Esophagus muscularis mucosa (tissue), 4 donors: ENCODE results near the gene L3MBTL4. TPM values are rescaled to one million over a fixed set of nuclear protein-coding genes. Genes with fewer than 3 reads are reported as not detected.

Source experiments
- DNase-seq: peaks from one replicate; pipeline ENCODE4 v3.0.0-alpha.2; 2017; ENCODE audit errors: extremely low spot score
- H3K27ac ChIP-seq, 4 donors: fragments of 200-600 bp; sonication (generic); replicated peaks in 1 of 4; 1 replicate in 3 of 4; 2 replicates in 1 of 4; pipeline ENCODE4 v1.5.1; 2016 to 2019; ENCODE audit warnings: mild to moderate bottlenecking in 1 of 4
- H3K27me3 ChIP-seq, 4 donors: fragments of 200-600 bp; sonication (generic); one replicate each; pipeline versions ENCODE4 v1.5.1 to v1.6.0; 2016 to 2019
- H3K36me3 ChIP-seq, 4 donors: fragments of 200-600 bp; sonication (generic); one replicate each; pipeline ENCODE4 v1.5.1; 2016 to 2019
- H3K4me1 ChIP-seq, 4 donors: fragments of 200-600 bp; sonication (generic); one replicate each; pipeline ENCODE4 v1.5.1; 2016 to 2019
- H3K4me3 ChIP-seq, 4 donors: fragments of 200-600 bp; sonication (generic); 1 replicate in 2 of 4; 2 replicates in 2 of 4; pipeline ENCODE4 v1.5.1; 2016 to 2019; ENCODE audit warnings: mild to moderate bottlenecking in 4 of 4, moderate library complexity in 1 of 4
- H3K9me3 ChIP-seq, 4 donors: fragments of 200-600 bp; sonication (generic); 1 replicate in 3 of 4; 2 replicates in 1 of 4; pipeline ENCODE4 v1.5.1; 2016 to 2019
- EP300 ChIP-seq: sonication (generic); formaldehyde crosslinking; IDR thresholded peaks from one replicate; pipeline ENCODE4 v1.6.1; 2017; ENCODE audit warnings: antibody characterized with exemption
- POLR2A ChIP-seq: fragments of 450-650 bp; IDR thresholded peaks from one replicate; pipeline ENCODE4 v1.6.1; 2017; ENCODE audit warnings: antibody characterized with exemption, moderate library complexity, mild to moderate bottlenecking, low read depth
- POLR2AphosphoS5 ChIP-seq, 2 donors: sonication (generic); formaldehyde crosslinking; IDR thresholded peaks; one replicate each; pipeline ENCODE4 v1.6.1; 2017; ENCODE audit warnings: antibody characterized with exemption in 2 of 2
- WGBS: methylation state at CpG from one replicate; pipeline ENCODE4 v1.1.5; 2018; 5-methylcytosine and 5-hydroxymethylcytosine counted together
- intact Hi-C: fragments of 100-400 bp; cut with DNase I; formaldehyde crosslinking; loops from one replicate; pipeline ENCODE4 v1.15.1; 2023
- total RNA-seq, 4 donors: library from RNA; depleted of rRNA; stranded (reverse); fragments of >200 nt; gene quantifications; one replicate each; pipeline versions ENCODE4 v1.1.0 to v1.2.1, GENCODE V29; 2016
- TF ChIP-seq, protein P1 (sequence below), 3 experiments: fragments of 200-600 bp in 2 of 3; fragments of 450-650 bp in 1 of 3; sonication (generic) in 2 of 3; IDR thresholded peaks; one replicate each; pipeline ENCODE4 v1.5.1; 2017 to 2019; ENCODE audit warnings: antibody characterized with exemption in 3 of 3, mild to moderate bottlenecking in 2 of 3, moderate library complexity in 1 of 3

L3MBTL4 gene
- total RNA-seq, 4 donors from 2014 or later: 1.0 to 2.9 (median 1.6) TPM

DNA sequence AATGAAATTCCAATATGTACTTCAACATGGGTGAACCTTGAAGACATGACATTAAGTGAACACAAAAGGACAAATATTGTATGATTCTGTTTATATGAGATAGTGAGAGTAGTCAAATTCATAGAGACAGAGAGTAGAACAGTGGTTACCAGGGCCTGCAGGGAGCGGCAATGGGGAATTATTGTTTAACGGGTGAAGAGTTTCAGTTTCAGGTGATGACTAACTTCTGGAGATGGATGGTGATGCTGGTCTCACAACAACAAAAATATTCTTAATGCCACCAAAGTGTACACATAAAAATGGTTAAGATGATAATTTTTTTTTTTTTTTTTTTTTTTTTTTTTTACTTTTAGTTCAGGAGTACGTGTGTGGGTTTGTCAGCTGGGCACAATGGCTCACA is 410.0 kb downstream of the L3MBTL4 start:
- Histone ChIP-seq H3K9me3 (peaks cover 0 to 6% (median 3%) of the 10 kb centered on the region in 4 donors), H3K4me1 (no peaks in the 10 kb centered on the region), H3K4me3 (no peak overlapping the region), H3K36me3 (no peaks in the 10 kb centered on the region), H3K27ac (no peak overlapping the region), H3K27me3 (no peaks in the 10 kb centered on the region)
- DNase-seq: no peak
- intact Hi-C loops: no loop called here
- 81% methylated on average over 3 of the region's 3 CpGs for WGBS
- no peak for TF ChIP-seq POLR2AphosphoS5 (IDR thresholded peaks at IDR 0.05)
- TF ChIP-seq EP300: no peak
- TF ChIP-seq, protein P1, sequence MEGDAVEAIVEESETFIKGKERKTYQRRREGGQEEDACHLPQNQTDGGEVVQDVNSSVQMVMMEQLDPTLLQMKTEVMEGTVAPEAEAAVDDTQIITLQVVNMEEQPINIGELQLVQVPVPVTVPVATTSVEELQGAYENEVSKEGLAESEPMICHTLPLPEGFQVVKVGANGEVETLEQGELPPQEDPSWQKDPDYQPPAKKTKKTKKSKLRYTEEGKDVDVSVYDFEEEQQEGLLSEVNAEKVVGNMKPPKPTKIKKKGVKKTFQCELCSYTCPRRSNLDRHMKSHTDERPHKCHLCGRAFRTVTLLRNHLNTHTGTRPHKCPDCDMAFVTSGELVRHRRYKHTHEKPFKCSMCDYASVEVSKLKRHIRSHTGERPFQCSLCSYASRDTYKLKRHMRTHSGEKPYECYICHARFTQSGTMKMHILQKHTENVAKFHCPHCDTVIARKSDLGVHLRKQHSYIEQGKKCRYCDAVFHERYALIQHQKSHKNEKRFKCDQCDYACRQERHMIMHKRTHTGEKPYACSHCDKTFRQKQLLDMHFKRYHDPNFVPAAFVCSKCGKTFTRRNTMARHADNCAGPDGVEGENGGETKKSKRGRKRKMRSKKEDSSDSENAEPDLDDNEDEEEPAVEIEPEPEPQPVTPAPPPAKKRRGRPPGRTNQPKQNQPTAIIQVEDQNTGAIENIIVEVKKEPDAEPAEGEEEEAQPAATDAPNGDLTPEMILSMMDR (IDR thresholded peaks at IDR 0.05): no peak
- TF ChIP-seq POLR2A: no peak

DNA sequence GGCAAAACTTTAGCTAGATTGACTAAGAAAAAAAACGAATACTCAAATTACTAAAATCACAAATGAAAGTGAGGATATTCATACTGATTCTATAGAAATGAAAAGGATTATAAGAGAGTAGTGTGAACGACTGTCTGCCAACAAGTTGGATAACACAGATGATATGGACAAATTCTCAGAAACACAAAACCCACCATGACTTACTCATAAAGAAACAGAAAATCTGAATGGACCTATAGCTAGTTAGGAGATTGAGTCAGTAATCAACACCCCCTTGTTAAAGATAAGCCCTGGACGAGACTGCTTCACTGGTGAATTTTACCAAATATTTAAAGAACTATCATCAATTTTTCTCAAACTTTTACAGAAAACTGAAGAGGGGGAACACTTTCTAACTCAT is 410.6 kb downstream of the L3MBTL4 start:
- no peaks in the 10 kb centered on the region for H3K27me3 ChIP-seq
- DNase-seq: no peak
- no peak overlapping the region for H3K27ac ChIP-seq
- TF ChIP-seq EP300 (no peak), POLR2A (no peak), POLR2AphosphoS5 (IDR thresholded peaks at IDR 0.05) (no peak)
- TF ChIP-seq, protein P1 (IDR thresholded peaks at IDR 0.05): no peak
- no peaks in the 10 kb centered on the region for H3K36me3 ChIP-seq
- intact Hi-C loops: no loop called here
- H3K9me3 ChIP-seq: peaks cover 0 to 9% (median 8%) of the 10 kb centered on the region in 4 donors
- WGBS: 83% methylated on average over 3 of the region's 3 CpGs
- H3K4me1 ChIP-seq: no peaks in the 10 kb centered on the region
- H3K4me3 ChIP-seq: no peak overlapping the region

DNA sequence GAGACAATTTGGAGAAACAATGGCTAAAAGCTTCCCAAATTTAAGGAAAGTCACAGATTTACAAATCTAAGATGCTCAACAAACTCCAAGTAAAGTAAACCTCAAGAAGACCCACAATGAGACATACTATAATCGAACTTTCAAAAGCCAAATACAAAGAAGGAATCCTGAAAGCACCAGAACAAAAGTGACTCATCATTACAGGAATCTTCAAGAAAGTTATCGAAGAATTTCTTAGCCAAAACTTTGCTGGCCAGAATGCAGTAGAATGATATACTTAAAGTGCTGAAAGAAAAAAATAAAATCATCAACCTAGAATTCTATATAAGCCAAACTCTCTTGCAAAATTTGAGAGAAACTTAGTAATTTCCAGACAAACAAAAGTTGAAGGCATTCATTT is 412.8 kb downstream of the L3MBTL4 start:
- no peaks in the 10 kb centered on the region for H3K4me1 ChIP-seq
- H3K36me3 ChIP-seq: no peaks in the 10 kb centered on the region
- no peaks in the 10 kb centered on the region for H3K27me3 ChIP-seq
- intact Hi-C loops: no loop called here
- H3K9me3 ChIP-seq: peaks cover 0 to 9% (median 8%) of the 10 kb centered on the region in 4 donors
- no peak overlapping the region for H3K27ac ChIP-seq
- TF ChIP-seq POLR2A (no peak), POLR2AphosphoS5 (IDR thresholded peaks at IDR 0.05) (no peak), EP300 (no peak)
- no peak overlapping the region for H3K4me3 ChIP-seq
- no peak for DNase-seq
- 72% methylated on average over 2 of the region's 2 CpGs for WGBS

DNA sequence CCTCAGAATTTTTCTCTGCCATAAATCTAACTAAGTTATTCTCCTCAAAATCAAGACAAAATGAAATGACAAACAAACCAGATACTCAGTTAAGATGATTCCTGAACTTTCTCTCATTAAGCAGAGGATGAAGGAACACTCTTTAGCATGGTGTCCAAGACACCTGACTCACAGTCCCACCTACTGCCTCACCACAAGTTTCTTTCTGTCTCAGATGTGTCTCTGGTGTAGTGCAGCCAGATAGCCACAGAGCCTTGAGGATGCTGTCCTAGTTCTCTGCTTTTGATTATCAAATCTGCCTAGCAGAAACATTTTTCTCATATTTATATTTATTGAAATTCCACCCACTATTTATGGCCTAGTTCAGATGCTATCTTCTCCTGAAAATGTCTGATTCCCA is 415.8 kb downstream of the L3MBTL4 start:
- Histone ChIP-seq H3K9me3 (peaks cover 0 to 9% (median 8%) of the 10 kb centered on the region in 4 donors), H3K27me3 (no peaks in the 10 kb centered on the region), H3K4me1 (no peaks in the 10 kb centered on the region), H3K27ac (no peak overlapping the region), H3K36me3 (no peaks in the 10 kb centered on the region), H3K4me3 (no peak overlapping the region)
- no peak for DNase-seq
- intact Hi-C loops: no loop called here
- no peak for TF ChIP-seq EP300
- TF ChIP-seq, protein P1 (IDR thresholded peaks at IDR 0.05): no peak
- TF ChIP-seq POLR2A: no peak
- TF ChIP-seq POLR2AphosphoS5 (IDR thresholded peaks at IDR 0.05): no peak

DNA sequence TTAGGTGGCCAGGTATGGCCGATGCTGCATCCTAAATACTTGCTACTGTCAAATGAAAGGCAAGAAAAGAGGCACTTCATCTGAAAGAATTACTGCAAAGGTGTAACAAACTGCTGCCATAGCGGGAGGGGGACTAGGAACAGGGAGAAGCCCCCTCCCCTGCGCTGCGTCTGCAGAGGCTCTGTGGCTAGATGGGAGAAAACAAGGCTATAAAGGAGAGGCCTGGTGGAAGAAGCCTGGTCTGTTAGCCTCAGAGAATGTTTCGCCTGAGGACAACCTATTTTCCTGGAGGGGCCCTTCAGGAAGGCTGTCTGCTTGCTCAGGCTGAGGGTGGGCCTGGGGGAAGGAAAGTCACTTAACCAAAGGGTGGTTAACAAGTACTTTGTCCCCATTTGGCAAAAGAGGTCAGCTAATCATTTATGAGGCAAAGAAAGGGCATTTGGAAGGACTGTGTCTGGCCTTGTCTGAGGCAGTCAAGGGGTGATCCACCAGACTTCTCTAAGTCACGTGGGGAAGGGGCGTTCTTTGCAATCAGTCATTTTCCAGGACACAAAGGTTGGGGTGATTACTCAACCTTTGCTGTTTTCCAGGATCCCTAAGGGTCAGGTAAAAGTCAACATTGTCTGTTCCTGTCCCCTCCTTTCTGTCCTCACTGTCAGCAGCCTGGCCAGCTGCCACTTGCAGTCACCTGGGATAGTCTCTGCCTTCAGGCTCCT is 416.4 kb downstream of the L3MBTL4 start:
- WGBS: 94% methylated on average over 7 of the region's 7 CpGs
- Histone ChIP-seq H3K4me1 (no peaks in the 10 kb centered on the region), H3K4me3 (no peak overlapping the region), H3K27ac (no peak overlapping the region), H3K9me3 (peaks cover 0 to 9% (median 8%) of the 10 kb centered on the region in 4 donors), H3K27me3 (no peaks in the 10 kb centered on the region), H3K36me3 (no peaks in the 10 kb centered on the region)
- DNase-seq: peak; percentile 60
- intact Hi-C loops: no loop called here
- TF ChIP-seq EP300 (no peak), POLR2AphosphoS5 (IDR thresholded peaks at IDR 0.05) (no peak), POLR2A (no peak)
- TF ChIP-seq, protein P1 (IDR thresholded peaks at IDR 0.05): no peak
